Globus pallidus (tissue), 1 donor: Measurements from ENCODE around the gene CDON.
"Not testable (repeated sequence)": the region's sequence is repeated elsewhere in the genome, so short reads cannot be mapped to it uniquely, and the experiment has no call there.

ENCODE experiments used
- DNase-seq: peaks from one replicate; pipeline ENCODE4 v3.0.0-alpha.2; 2015; ENCODE audit warnings: low spot score

CDON gene

DNA sequence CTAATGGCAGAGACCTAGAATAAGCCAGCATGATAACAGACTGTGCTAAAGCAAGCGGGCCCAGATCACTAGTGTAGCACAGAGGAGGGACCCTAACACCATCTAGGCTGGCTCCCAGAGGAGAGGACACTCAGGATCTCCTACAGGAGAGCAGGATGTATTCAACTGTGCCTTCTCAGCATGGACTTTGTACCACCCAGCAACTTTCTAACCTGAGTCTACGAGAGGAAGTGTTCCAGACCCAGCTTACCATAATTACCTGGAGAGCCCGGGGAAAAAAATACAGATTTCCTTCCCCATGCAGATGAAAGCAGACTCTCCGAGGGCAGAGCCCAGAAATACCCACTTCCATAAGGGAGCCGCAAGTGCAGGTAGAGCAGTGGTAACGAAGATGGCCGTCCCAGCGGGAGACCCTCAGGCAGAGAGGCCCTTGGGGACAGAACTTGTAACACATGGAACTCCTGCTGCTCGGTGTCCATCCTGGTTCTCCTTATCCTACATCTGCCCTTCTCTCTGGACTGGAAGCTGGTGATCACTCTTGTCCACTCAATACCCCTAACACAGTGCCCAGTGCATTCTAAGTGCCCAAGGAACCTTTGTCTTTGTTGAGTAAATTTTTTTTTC, 138.2 kb downstream of the CDON start:
- DNase-seq = no peak

DNA sequence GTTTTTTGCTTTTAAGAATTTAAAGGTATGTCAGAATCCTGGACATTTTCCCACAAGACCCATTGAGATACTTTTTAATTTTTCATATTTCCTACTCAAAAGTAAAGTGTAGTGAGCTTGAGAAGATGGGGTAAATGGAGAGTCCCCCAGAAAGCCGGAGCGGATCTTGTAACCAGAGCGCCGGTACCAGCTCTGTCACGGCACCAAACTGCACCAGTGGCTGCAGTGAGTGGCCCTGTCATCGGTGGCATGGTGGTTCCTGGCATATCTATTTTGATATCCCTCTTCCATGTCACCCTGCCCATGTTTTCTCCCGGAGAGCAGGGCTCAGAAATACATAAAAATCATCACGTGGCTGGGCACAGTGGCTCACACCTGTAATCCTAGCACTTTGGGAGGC, 139.0 kb downstream of the CDON start:
- DNase-seq = no peak

DNA sequence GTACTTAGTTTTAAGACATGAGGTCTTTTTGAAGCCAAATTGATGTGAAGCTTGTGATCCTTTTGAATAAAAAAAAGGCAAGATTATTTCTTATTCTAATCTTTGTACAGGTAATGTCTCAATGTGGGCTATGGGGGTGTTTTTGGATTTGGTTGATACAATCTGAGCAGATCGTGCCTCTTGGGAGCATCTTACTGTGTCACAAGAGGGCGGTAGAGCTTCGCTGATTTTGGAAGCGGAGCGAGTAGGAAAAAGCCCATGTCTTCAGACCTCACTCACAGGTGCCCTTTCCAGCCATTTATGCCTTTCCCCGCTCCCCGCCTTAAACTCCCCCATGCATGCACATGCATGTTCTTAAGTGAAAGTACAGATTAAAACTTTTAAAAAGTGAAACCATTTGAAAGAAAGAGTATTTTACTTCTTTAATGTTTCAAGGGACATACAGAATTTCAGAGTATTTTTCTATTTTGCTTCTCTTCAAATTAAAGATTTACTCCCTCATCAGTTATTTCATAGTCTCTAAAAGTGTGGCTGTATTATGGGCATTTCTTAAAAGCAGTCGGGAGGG, 139.6 kb downstream of the CDON start:
- DNase-seq = peak; percentile 70

DNA sequence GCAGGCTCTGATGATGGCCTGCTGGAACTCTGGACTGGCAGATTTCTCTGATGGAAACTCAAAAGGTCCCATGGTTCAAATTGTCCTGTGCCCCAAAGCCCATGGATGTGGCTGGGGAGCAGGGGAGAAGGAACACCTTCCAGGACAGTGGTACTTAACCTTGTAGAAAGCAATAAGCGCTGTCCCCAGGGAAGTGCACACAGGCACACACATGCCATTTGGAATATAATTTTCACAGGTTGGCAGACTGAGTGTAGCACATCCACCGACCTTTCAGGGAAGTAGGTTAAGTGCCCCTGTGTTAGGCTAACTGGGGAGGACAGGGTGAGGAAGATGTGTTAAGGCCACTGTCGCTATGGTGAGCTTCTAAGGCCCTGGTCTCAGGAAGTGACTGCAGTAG, 140.5 kb downstream of the CDON start:
- DNase-seq = no peak

DNA sequence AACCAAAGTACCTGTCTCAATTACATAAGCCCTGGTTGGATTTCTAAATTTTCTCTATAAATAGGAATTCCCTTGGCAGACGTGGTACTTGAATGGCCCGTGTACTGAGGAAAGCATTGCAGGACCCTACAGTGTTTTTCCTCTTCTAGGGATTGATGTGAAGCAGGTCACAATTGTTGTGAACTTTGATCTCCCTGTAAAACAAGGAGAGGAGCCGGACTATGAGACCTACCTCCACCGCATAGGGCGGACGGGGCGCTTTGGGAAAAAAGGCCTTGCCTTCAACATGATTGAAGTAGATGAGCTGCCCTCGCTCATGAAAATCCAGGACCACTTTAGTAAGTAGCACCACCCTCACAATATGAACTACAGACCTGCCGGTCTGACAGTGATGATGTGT, 141.6 kb downstream of the CDON start:
- no peak for DNase-seq

DNA sequence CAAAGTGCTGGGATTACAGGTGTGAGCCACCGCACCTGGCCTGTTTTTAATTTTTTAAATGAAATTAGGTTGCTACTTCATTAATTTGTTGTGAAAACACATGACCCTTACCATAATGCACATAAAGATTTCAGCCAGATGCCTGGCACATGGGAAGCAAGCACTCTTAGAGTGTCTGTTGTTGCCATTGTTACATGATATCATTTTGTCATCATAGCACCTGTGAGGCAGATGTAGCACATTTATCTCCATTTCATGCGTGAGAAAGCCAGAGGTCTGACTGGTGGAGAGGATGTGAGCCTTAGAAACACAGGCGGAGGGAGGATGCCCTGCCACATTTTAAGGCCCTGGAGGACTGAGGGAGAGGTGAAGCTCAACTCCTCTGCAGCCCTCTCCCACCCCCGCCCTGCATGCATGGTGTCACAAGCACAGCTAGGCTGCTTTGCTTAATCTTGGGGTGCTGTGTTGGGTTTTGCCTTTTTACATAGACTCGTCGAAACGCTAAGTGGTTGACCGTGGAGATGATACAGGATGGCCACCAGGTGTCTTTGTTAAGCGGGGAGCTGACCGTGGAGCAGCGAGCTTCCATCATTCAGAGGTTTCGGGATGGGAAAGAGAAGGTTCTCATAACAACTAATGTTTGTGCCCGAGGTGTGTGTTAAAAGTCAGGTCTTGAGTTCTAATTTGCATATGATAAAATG, 144.4 kb downstream of the CDON start:
- DNase-seq = no peak

DNA sequence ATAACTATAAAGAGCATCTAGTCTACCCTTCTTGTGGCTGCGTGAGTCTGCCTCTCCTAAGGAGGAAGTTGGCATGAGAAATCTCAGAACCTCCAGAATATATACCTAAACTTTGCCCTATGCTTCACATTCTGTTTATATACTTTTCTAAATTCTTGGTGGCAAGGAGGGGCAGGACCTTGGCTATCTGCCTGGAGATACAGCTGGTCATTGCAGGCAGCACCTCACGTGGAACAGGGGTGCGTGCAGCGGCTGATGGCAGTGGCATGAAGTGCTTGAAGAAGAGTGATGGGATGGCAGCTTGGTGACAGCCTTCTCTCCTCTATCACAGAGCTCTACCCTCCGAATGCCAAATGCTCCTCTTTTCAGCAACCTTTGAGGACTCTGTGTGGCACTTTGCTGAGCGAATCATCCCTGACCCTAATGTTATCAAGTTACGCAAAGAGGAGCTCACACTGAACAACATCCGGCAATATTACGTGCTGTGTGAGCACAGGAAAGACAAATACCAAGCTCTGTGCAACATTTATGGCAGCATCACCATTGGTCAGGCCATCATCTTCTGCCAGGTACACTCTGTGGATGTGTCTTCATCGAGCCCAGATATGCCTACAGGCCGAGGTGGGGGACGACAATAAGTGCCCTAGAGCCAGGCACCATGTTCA, 145.9 kb downstream of the CDON start:
- DNase-seq = no peak

DNA sequence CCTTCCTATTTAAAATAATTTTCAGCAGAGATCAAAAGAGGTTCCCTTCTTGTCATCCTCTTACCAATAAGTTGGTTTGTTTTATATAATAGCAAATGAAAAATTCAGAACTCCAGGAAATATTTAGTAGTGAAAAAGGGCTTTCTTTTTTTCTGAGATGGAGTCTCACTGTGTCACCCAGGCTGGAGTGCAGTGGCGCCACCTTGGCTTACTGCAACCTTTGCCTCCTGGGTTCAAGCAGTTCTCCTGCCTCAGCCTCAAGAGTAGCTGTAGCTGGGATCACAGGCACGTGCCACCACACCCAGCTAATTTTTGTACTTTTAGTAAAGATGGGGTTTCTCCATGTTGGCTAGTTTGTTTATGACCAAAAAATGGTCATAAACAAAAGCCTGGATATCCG, 148.1 kb downstream of the CDON start:
- DNase-seq = not testable (repeated sequence)

DNA sequence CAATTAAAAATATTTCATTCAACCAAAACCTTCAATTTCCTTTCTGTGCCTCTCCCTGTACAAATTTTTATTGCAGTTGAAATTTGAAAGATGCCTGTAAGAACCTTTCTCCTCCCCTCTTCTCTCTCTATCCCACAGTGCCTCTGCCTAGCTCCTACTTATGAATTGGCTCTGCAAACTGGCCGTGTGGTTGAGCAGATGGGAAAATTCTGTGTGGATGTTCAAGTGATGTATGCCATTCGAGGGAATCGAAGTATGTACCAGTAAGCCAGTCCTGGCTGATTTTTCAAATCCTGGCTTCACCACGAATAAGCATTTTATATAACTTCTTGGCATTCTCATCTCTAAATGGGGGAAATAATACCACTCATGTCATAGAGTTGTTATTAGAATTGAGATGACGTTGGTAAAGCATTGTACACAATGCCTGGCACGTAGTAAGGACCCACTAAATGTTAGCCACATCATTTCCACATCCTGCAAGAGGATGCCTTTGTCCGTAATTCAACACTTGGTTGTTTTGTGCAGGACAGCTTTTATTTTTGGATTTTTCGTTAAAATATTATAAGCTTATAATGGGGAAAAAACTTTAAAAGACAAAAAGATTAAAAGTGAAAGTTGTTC, 152.3 kb downstream of the CDON start:
- DNase-seq = peak; percentile 53
